GM23248 (cell line): ENCODE data around the gene PLXNB1. TPM values are rescaled to one million over a fixed set of nuclear protein-coding genes. Genes with fewer than 3 reads are reported as not detected.
A peak's percentile ranks its signal among the peaks of the same experiment; 100 is the strongest.
"Not testable (repeated sequence)": the region's sequence is repeated elsewhere in the genome, so short reads cannot be mapped to it uniquely, and the experiment has no call there.

Source experiments
- DNase-seq: peaks from one replicate; pipeline ENCODE4 v3.0.0-alpha.2; 2015
- H2AFZ ChIP-seq: fragments of 200-600 bp; sonication (generic); 2 replicates; pipeline ENCODE4 v1.6.1; 2016; ENCODE audit warnings: antibody characterized with exemption
- H3F3A ChIP-seq: fragments of 200-600 bp; sonication (generic); 2 replicates; pipeline ENCODE4 v1.6.1; 2016; ENCODE audit warnings: mild to moderate bottlenecking, antibody characterized with exemption, mixed run types; ENCODE audit not compliant: insufficient read depth
- H3K27ac ChIP-seq: fragments of 200-600 bp; sonication (generic); 2 replicates; pipeline ENCODE4 v1.5.1; 2016; ENCODE audit warnings: mild to moderate bottlenecking
- H3K27me3 ChIP-seq: fragments of 200-600 bp; sonication (generic); replicated peaks from 2 replicates; pipeline ENCODE4 v1.6.1; 2016; ENCODE audit warnings: mild to moderate bottlenecking; ENCODE audit not compliant: insufficient read depth
- H3K36me3 ChIP-seq: fragments of 200-600 bp; sonication (generic); 2 replicates; pipeline ENCODE4 v1.6.1; 2016; ENCODE audit warnings: low read depth, mild to moderate bottlenecking
- H3K4me1 ChIP-seq: fragments of 200-600 bp; sonication (generic); 2 replicates; pipeline ENCODE4 v1.6.1; 2016; ENCODE audit warnings: mild to moderate bottlenecking; ENCODE audit not compliant: insufficient read depth
- H3K4me2 ChIP-seq: fragments of 200-600 bp; sonication (generic); one replicate; pipeline ENCODE4 v1.6.1; 2016; ENCODE audit warnings: mild to moderate bottlenecking; ENCODE audit not compliant: unreplicated experiment
- H3K4me3 ChIP-seq: fragments of 200-600 bp; sonication (generic); 2 replicates; pipeline ENCODE4 v1.5.1; 2016; ENCODE audit warnings: mild to moderate bottlenecking
- H3K79me2 ChIP-seq: fragments of 200-600 bp; sonication (generic); 2 replicates; pipeline ENCODE4 v1.6.1; 2016; ENCODE audit warnings: mild to moderate bottlenecking; ENCODE audit not compliant: insufficient read depth
- H3K9ac ChIP-seq: fragments of 200-600 bp; sonication (generic); 2 replicates; pipeline ENCODE4 v1.6.1; 2016; ENCODE audit warnings: mild to moderate bottlenecking
- H3K9me2 ChIP-seq: fragments of 200-600 bp; sonication (generic); 2 replicates; pipeline ENCODE4 v1.6.1; 2016; ENCODE audit warnings: mixed run types, mild to moderate bottlenecking, moderate library complexity; ENCODE audit not compliant: insufficient read depth
- H3K9me3 ChIP-seq: fragments of 200-600 bp; sonication (generic); one replicate; pipeline ENCODE4 v1.6.1; 2017; ENCODE audit warnings: low read depth
- H4K20me1 ChIP-seq: fragments of 200-600 bp; sonication (generic); 2 replicates; pipeline ENCODE4 v1.6.0; 2016; ENCODE audit not compliant: insufficient read depth
- EZH2 ChIP-seq: fragments of 200-600 bp; sonication (generic); IDR thresholded peaks from 2 replicates; pipeline ENCODE4 v1.6.1; 2018; ENCODE audit warnings: antibody characterized with exemption, mild to moderate bottlenecking; ENCODE audit not compliant: insufficient read depth, poor library complexity, severe bottlenecking
- EZH2phosphoT487 ChIP-seq: fragments of 200-600 bp; sonication (generic); IDR thresholded peaks from 2 replicates; pipeline ENCODE4 v1.6.1; 2018; ENCODE audit warnings: antibody characterized with exemption, moderate library complexity, mild to moderate bottlenecking, low read depth; ENCODE audit not compliant: insufficient read depth
- WGBS, 2 experiments: methylation state at CpG; one replicate each; pipeline ENCODE4 v1.1.6; 2015 to 2017; ENCODE audit warnings: low lambda C conversion rate in 2 of 2, low coverage in 1 of 2; ENCODE audit errors: missing lambda C conversion rate in 2 of 2; 5-methylcytosine and 5-hydroxymethylcytosine counted together
- in situ Hi-C: fragments of 300-500 bp; cut with MboI; formaldehyde crosslinking; loops from 2 replicates; pipeline ENCODE4 v1.15.0; 2020
- polyA plus RNA-seq: library from polyadenylated mRNA; unstranded; fragments of >200 nt; fragmentation: Nextera tagmentation; extraction: Ambion mirVana; gene quantifications from 2 replicates; pipeline ENCODE4 v1.2.1, GENCODE V29; 2016
- total RNA-seq: library from RNA; depleted of rRNA; stranded (reverse); fragments of >200 nt; shearing (Covaris generic); gene quantifications from 2 replicates; pipeline ENCODE4 v1.2.3, GENCODE V29; 2014

PLXNB1 gene
- total and polyA plus RNA-seq, 2 experiments from 2014 or later = 3.3 to 5.5 TPM

GRCh38 chr3:48465531-48466378 lies 35.9 kb upstream of the PLXNB1 start:
- H3K9me2 ChIP-seq = no peaks in the 10 kb centered on the region
- no peaks in the 10 kb centered on the region for H3K27me3 ChIP-seq
- peak overlapping the region; percentile 99 for H3K27ac ChIP-seq
- peaks cover 43% of the 10 kb centered on the region for H3K79me2 ChIP-seq
- DNase-seq = peak; percentile 100
- peak overlapping the region; percentile 92 for H3K9ac ChIP-seq
- H3K9me3 ChIP-seq = no peaks in the 10 kb centered on the region
- WGBS, 2 experiments = 0 to 2% methylated on average over 10 to 21 of the region's 21 CpGs
- peaks cover 17% of the 10 kb centered on the region for H3F3A ChIP-seq
- TF ChIP-seq EZH2phosphoT487 = no peak
- TF ChIP-seq EZH2 = no peak
- peaks cover 24% of the 10 kb centered on the region for H3K4me1 ChIP-seq
- H3K36me3 ChIP-seq = peaks cover 6% of the 10 kb centered on the region; the same call in 1 of the 2 replicates
- in situ Hi-C loops = loop anchor here (5.0 kb wide), 1 partner anchor 87 kb away; no protein-coding TSS in a partner anchor
- no peaks in the 10 kb centered on the region for H4K20me1 ChIP-seq
- peak overlapping the region; percentile 69 for H3K4me2 ChIP-seq
- peak overlapping the region; percentile 73 for H3K4me3 ChIP-seq
- peak overlapping the region; percentile 43; the same call in 1 of the 2 replicates for H2AFZ ChIP-seq

GRCh38 chr3:48465237-48465530 lies 35.3 kb upstream of the PLXNB1 start:
- Histone ChIP-seq H3K36me3 (peaks cover 6% of the 10 kb centered on the region; the same call in 1 of the 2 replicates), H3F3A (peaks cover 17% of the 10 kb centered on the region), H4K20me1 (no peaks in the 10 kb centered on the region), H3K27ac (peak overlapping the region; percentile 99), H3K9me2 (no peaks in the 10 kb centered on the region), H2AFZ (peak overlapping the region; percentile 43; the same call in 1 of the 2 replicates), H3K79me2 (peaks cover 37% of the 10 kb centered on the region), H3K9me3 (no peaks in the 10 kb centered on the region), H3K27me3 (no peaks in the 10 kb centered on the region), H3K4me3 (no peak overlapping the region), H3K4me1 (peaks cover 24% of the 10 kb centered on the region), H3K9ac (peak overlapping the region; percentile 92), H3K4me2 (no peak overlapping the region)
- in situ Hi-C loops = loop anchor here (5.0 kb wide), 1 partner anchor 87 kb away; no protein-coding TSS in a partner anchor
- DNase-seq = no peak
- TF ChIP-seq EZH2 (no peak), EZH2phosphoT487 (no peak)
- 1 to 5% methylated on average over 7 of the region's 7 CpGs for WGBS, 2 experiments

GRCh38 chr3:48464713-48465221 lies 34.9 kb upstream of the PLXNB1 start:
- Histone ChIP-seq H3F3A (peaks cover 17% of the 10 kb centered on the region), H3K4me3 (no peak overlapping the region), H3K27ac (peak overlapping the region; percentile 99), H3K9me2 (no peaks in the 10 kb centered on the region), H3K4me2 (no peak overlapping the region), H4K20me1 (no peaks in the 10 kb centered on the region), H3K9me3 (no peaks in the 10 kb centered on the region), H3K27me3 (no peaks in the 10 kb centered on the region), H2AFZ (no peak overlapping the region), H3K79me2 (peaks cover 33% of the 10 kb centered on the region), H3K9ac (peak overlapping the region; percentile 92), H3K36me3 (peaks cover 6% of the 10 kb centered on the region; the same call in 1 of the 2 replicates), H3K4me1 (peaks cover 24% of the 10 kb centered on the region)
- in situ Hi-C loops = loop anchor here (5.0 kb wide), 1 partner anchor 88 kb away; no protein-coding TSS in a partner anchor
- 91 to 92% methylated on average over 17 of the region's 17 CpGs for WGBS, 2 experiments
- no peak for DNase-seq
- TF ChIP-seq EZH2 (no peak), EZH2phosphoT487 (no peak)

DNA sequence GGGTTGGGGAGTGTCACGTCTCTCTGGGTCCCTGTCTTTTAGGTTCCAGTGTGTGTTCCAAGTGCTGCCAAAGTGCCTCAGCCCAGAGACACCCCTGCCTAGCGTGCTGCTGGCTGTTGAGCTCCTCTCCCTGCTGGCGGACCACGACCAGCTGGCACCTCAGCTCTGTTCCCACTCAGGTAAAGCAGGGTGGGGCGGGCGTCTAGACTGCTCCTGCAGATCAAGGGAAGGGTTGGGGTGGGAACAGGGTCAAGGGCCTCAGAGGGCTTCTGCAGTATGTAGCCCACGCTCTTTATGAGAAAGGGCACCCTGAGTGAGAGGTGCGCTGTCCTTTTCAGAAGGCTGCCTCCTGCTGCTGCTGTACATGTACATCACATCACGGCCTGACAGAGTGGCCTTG lies 33.8 kb upstream of the PLXNB1 start:
- no peak for DNase-seq
- H2AFZ ChIP-seq = no peak overlapping the region
- H3K9ac ChIP-seq = no peak overlapping the region
- in situ Hi-C loops = no loop called here
- H3K79me2 ChIP-seq = peaks cover 23% of the 10 kb centered on the region
- peaks cover 14% of the 10 kb centered on the region; the same call in 1 of the 2 replicates for H3K36me3 ChIP-seq
- no peak overlapping the region for H3K4me3 ChIP-seq
- no peaks in the 10 kb centered on the region for H4K20me1 ChIP-seq
- H3F3A ChIP-seq = peaks cover 17% of the 10 kb centered on the region
- H3K9me3 ChIP-seq = no peaks in the 10 kb centered on the region
- no peaks in the 10 kb centered on the region for H3K27me3 ChIP-seq
- H3K4me2 ChIP-seq = no peak overlapping the region
- TF ChIP-seq EZH2phosphoT487 (no peak), EZH2 (no peak)
- H3K9me2 ChIP-seq = no peaks in the 10 kb centered on the region
- peaks cover 24% of the 10 kb centered on the region for H3K4me1 ChIP-seq
- 73 to 75% methylated on average over 9 of the region's 9 CpGs for WGBS, 2 experiments
- H3K27ac ChIP-seq = no peak overlapping the region

GRCh38 chr3:48461767-48462166 lies 31.9 kb upstream of the PLXNB1 start:
- H3K9me3 ChIP-seq, H2AFZ ChIP-seq, H3K4me3 ChIP-seq, H3K9ac ChIP-seq, H4K20me1 ChIP-seq, H3K79me2 ChIP-seq, H3F3A ChIP-seq, H3K27ac ChIP-seq, H3K27me3 ChIP-seq, H3K9me2 ChIP-seq, in situ Hi-C loops, DNase-seq, H3K4me2 ChIP-seq: not testable (repeated sequence)
- WGBS, 2 experiments = 83 to 89% methylated on average over 7 of the region's 7 CpGs
- H3K4me1 ChIP-seq = peaks cover 11% of the 10 kb centered on the region
- peaks cover 15% of the 10 kb centered on the region for H3K36me3 ChIP-seq
